ELR (cell line): ENCODE data around the gene CTDP1.
"Not testable (repeated sequence)": the region's sequence is repeated elsewhere in the genome, so short reads cannot be mapped to it uniquely, and the experiment has no call there.

Experiments
- DNase-seq: peaks from one replicate; pipeline ENCODE4 v3.0.0-alpha.2; 2015; ENCODE audit warnings: low read depth

Gene CTDP1

GRCh38 chr18:79682894-79683625 lies 3.5 kb downstream of the CTDP1 start:
- DNase-seq = no peak

- DNase-seq = no peak
Observed at GRCh38 chr18:79683626-79684282, 4.2 kb downstream of the CTDP1 start.

GRCh38 chr18:79684283-79684631 lies 4.7 kb downstream of the CTDP1 start:
- no peak for DNase-seq

DNA sequence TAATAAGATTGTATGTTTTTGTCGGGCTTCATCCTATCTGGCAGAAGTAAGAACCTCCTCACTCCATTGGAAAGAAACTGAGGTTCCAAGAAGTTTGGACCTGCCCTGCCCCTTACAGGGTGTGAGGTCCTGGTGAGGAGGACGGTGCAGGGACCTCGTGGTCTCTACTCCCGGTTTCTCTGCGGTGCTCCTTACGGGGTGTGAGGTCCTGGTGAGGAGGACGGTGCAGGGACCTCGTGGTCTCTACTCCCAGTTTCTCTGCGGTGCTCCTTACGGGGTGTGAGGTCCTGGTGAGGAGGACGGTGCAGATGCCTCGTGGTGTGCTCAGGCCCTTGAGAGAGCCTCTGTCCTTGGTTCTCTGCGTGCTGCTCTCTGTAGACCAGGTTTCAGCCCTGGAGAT lies 5.2 kb downstream of the CTDP1 start:
- no peak for DNase-seq

- DNase-seq = no peak
Observed at GRCh38 chr18:79685281-79685680, 5.7 kb downstream of the CTDP1 start.

GRCh38 chr18:79685971-79686370 lies 6.4 kb downstream of the CTDP1 start:
- no peak for DNase-seq

GRCh38 chr18:79687806-79688205 lies 8.2 kb downstream of the CTDP1 start:
- DNase-seq = peak; percentile 11

- no peak for DNase-seq
Observed at GRCh38 chr18:79690071-79690470, 10.5 kb downstream of the CTDP1 start.

- no peak for DNase-seq
Observed at GRCh38 chr18:79690586-79691482, 11.2 kb downstream of the CTDP1 start.

DNA sequence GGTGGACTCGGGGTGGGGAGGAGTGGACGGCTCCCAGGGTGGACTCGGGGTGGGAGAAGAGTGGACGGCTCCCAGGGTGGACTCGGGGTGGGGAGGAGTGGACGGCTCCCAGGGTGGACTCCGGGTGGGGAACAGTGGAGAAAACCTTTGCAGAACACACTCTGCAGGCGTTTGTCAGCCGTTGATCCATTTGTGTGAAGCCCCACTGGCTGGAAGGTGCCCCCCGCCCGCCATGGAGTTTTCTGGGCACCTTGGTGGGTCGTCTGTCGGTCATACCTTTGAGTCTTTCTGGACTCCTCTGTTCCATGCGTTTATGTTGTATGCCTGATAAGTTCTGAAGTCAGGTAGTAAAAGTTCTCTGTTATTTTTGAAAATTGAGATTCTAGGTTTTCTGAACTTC lies 12.5 kb downstream of the CTDP1 start:
- DNase-seq = no peak

DNA sequence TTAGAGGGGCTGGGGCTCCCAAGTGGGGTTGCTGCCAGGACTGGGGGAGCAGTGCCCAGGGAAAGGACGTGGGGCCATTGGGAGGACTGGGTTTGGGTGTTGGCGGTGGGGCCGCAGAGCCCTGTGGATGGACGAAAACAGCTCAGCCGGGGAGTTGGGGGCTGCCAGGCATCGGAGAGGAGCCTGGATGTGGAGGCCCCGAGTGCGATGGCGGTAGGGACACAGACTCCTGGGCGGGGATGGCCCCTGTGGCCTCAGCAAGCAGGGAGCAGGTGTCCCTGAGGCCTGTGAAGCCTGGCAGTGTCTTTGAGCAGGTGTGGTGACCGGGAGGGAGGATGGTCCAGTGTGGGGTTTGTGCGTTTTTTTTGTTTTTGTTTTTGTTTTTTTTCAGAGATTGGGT lies 13.3 kb downstream of the CTDP1 start:
- DNase-seq = no peak

DNA sequence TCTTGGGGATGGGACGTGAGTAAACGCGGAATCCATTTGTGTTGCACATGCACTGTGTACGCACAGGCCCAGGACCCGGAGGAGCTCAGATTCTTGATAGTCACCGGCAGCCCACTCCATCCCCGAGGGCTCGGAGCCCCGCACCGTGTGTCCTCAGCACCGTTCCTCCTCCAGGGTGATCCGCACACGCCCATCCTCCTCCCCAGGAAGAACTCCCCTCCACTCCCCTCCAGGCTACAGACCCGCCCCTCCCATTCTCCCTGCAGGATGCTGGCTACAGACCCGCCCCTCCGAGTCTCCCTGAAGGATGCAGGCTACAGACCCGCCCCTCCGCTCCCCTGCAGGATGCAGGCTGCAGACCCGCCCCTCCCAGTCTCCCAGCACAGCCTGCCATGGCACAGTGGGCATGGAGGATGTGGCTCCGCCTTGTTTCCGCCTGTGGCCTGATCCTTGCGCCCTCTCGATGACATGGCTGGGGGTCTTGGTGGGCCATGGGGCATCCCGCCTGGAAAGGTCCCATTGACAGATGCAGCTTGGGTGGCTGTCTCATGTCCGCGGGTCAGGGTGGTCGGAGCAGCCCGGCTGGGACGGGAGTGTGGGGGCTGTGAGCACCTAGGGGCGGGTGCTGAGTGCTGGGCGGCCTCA lies 14.1 kb downstream of the CTDP1 start:
- DNase-seq = no peak

- not testable (repeated sequence) for DNase-seq
Observed at GRCh38 chr18:79694206-79694894, 14.7 kb downstream of the CTDP1 start.

- no peak for DNase-seq
Observed at GRCh38 chr18:79694895-79695213, 15.3 kb downstream of the CTDP1 start.

DNA sequence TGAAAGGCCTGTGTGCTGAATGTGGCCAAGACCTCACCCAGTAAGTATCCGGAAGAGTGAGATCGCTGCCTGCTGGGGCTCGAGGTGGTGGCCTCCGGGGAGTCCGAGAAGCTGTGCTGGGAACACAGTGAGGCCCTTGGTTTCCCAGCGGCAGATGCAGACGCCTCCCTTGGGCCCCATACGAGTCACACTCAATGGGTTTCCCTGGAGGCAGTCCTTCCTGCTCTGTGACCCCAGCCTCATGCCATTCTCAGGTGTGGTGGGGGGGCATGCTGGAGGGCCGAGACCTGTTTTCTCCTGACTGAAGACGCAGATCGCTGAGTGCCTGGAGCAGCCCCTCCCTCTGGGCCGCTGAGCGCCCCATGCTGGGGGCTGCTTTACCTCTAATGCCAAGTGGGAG lies 15.7 kb downstream of the CTDP1 start:
- DNase-seq = no peak

GRCh38 chr18:79695856-79696850 lies 16.6 kb downstream of the CTDP1 start:
- DNase-seq = no peak

DNA sequence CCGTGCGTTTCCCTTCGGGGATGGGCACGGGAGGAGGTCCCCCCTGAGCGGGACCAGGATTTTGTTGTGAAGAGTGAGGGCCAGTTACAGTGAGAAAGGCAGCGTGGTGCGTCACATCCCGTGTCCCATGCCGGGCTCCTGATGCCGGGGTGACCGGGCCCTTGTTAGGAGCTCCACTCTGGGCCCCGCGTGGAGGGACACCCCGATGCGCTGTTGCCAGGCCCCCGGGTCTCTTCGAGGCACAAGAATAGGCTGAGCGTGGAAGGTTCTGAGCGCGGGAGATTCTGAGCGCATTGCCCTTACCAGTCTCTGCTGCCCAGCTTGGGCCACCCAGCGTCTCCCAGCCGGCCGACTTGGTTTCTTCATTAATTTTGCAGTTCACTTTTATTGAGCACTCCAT lies 17.6 kb downstream of the CTDP1 start:
- DNase-seq = no peak

DNA sequence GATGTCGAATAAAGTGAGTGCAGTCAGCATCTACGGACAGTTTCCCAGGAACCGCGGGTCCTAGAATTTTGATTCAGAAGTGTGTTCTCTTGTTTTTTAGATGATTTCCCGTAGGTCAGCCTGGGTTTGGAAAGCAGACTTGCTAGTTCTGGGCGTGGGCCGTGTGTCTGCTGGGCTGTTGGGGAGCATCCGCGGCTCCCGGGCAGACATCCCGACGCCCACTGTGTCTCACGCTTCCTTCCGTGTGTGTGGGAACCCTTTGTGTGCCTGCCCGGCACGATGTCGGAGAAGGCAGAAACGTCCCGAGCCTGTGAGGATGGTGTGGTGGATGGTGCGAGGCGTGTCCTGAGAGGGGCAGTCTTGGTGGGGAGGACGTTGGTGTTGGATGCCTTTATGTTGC lies 18.4 kb downstream of the CTDP1 start:
- no peak for DNase-seq

GRCh38 chr18:79698668-79699335 lies 19.2 kb downstream of the CTDP1 start:
- DNase-seq = no peak

- no peak for DNase-seq
Observed at GRCh38 chr18:79699653-79700052, 20.1 kb downstream of the CTDP1 start.
